Measurements from ENCODE around the gene LRRC63. TPM values are rescaled to one million over a fixed set of nuclear protein-coding genes. Genes with fewer than 3 reads are reported as not detected.

Gene LRRC63
- total and polyA plus RNA-seq, 9 of the 15 experiments (the other 6 are each of a cell fraction or from before 2014, with no cell fraction given) = 0.07 to 0.41 (median 0.24) TPM; not detected in 1

DNA sequence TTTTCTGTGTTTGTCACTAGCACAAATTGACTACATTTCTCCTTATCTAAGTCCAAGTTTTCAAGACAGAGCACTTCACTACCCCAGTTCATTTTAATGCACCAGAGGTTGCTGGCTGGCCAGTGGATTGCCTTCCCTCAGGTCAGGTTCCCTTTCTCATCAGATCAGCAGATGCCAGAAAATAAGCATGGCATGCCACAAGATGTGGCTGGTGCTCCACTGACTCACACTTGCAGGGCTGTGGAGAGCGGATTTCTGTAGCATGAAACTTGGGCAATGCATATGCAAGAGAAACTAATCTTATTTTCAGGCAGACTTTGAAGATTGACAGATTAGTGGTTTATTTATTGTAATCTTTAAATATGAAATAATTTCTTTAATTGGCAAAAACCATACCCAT, 95.8 kb downstream of the LRRC63 start (continued):
- TF ChIP-seq, protein P1, sequence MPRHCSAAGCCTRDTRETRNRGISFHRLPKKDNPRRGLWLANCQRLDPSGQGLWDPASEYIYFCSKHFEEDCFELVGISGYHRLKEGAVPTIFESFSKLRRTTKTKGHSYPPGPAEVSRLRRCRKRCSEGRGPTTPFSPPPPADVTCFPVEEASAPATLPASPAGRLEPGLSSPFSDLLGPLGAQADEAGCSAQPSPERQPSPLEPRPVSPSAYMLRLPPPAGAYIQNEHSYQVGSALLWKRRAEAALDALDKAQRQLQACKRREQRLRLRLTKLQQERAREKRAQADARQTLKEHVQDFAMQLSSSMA (CRISPR knock-in tag; IDR thresholded peaks at IDR 0.05) = no peak
- TF ChIP-seq ZNF830 (CRISPR knock-in tag; IDR thresholded peaks at IDR 0.05) = no peak
- no peak for TF ChIP-seq TCF15 (CRISPR knock-in tag; IDR thresholded peaks at IDR 0.05)
- TF ChIP-seq, protein P2, sequence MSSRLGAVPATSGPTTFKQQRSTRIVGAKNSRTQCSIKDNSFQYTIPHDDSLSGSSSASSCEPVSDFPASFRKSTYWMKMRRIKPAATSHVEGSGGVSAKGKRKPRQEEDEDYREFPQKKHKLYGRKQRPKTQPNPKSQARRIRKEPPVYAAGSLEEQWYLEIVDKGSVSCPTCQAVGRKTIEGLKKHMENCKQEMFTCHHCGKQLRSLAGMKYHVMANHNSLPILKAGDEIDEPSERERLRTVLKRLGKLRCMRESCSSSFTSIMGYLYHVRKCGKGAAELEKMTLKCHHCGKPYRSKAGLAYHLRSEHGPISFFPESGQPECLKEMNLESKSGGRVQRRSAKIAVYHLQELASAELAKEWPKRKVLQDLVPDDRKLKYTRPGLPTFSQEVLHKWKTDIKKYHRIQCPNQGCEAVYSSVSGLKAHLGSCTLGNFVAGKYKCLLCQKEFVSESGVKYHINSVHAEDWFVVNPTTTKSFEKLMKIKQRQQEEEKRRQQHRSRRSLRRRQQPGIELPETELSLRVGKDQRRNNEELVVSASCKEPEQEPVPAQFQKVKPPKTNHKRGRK (tag; IDR thresholded peaks at IDR 0.05) = no peak
- no peak for TF ChIP-seq ZZZ3 (IDR thresholded peaks at IDR 0.05)
- TF ChIP-seq HNRNPLL (IDR thresholded peaks at IDR 0.05; ENCODE audit: low read depth, low read length, poor library complexity, severe bottlenecking) = no peak
- TF ChIP-seq EP300 (IDR thresholded peaks at IDR 0.05; ENCODE audit: low read length) = no peak
- TF ChIP-seq, protein P3, sequence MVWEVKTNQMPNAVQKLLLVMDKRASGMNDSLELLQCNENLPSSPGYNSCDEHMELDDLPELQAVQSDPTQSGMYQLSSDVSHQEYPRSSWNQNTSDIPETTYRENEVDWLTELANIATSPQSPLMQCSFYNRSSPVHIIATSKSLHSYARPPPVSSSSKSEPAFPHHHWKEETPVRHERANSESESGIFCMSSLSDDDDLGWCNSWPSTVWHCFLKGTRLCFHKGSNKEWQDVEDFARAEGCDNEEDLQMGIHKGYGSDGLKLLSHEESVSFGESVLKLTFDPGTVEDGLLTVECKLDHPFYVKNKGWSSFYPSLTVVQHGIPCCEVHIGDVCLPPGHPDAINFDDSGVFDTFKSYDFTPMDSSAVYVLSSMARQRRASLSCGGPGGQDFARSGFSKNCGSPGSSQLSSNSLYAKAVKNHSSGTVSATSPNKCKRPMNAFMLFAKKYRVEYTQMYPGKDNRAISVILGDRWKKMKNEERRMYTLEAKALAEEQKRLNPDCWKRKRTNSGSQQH (CRISPR knock-in tag; IDR thresholded peaks at IDR 0.05) = no peak
- TF ChIP-seq NR2C1 (IDR thresholded peaks at IDR 0.05) = no peak
- TF ChIP-seq NR2C1 (tag; IDR thresholded peaks at IDR 0.05) = no peak
- no peak for TF ChIP-seq BMI1 (IDR thresholded peaks at IDR 0.05; ENCODE audit: low read length)

All from K562 (cell line).